CMK (cell line): Measurements from ENCODE around the gene ISG20L2.
"Not testable (repeated sequence)": the region's sequence is repeated elsewhere in the genome, so short reads cannot be mapped to it uniquely, and the experiment has no call there.

ENCODE experiments used
- DNase-seq: peaks from one replicate; pipeline ENCODE4 v3.0.0-alpha.2; 2010; ENCODE audit warnings: low read depth

ISG20L2 gene, protein sequence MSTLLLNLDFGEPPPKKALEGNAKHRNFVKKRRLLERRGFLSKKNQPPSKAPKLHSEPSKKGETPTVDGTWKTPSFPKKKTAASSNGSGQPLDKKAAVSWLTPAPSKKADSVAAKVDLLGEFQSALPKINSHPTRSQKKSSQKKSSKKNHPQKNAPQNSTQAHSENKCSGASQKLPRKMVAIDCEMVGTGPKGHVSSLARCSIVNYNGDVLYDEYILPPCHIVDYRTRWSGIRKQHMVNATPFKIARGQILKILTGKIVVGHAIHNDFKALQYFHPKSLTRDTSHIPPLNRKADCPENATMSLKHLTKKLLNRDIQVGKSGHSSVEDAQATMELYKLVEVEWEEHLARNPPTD

DNA sequence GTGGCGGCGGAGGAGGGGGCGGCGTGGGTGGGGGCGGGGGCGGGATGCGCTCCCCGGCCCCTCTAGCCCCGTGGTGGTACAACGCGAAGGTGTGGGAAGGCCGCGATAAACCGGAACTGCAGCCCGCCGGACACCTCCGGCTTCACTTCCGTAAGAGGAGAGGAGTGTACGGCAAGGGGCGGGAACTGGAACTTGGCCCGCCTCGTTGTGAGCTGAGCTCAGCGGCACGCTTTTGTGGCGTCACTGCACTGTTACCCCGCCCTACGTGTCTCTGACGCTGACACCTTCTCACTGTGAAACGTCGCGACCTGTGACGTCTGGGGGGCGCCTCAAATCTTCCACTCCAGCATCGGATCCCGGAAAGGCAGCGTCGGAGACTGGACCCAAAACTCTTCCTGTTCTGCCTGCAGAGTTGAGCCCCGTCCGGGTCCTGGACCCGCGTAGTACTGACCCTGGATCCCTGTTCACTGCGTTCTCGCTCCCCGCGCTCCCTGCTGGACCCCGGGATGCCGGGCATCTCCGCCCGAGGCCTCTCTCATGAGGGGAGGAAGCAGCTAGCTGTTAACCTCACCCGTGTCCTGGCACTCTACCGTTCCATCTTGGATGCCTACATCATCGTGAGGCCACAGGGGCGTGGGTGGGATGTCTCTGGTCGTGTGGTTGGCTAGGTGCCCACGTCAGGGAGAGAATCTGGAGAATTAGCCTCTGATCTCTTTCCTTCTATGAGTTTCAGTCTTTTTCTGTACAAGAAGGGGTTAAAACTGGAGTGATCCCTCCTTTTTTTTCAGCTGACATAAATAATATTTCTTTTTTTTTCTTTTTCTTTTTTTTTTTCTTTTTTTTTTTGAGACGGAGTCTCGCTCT is at the start of gene ISG20L2:
ISG20L2 (minus strand) TSS at position 168 of the 864 bp plus-strand sequence. CDS start 1,114 bp downstream, outside the sequence.
- DNase-seq: peak; percentile 98

DNA sequence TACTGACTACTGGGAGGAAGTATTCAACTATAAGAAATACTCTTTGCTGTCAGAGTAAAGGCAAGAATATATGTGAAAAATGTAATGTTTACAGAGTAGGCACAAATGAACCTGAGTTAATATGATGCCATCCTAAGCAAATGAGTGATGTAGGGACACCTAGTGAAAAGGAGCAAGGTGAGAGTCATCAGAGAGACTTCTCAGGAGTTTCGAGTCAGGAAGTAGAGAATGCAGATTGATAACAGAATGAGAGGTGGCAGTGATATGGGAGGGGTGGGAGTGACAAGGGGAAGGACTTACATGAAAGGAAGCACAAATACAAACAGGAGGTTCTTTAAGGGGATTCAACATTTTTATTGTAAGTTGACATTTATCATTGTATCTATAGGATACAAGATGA is 49.0 kb upstream of the ISG20L2 start:
- no peak for DNase-seq

DNA sequence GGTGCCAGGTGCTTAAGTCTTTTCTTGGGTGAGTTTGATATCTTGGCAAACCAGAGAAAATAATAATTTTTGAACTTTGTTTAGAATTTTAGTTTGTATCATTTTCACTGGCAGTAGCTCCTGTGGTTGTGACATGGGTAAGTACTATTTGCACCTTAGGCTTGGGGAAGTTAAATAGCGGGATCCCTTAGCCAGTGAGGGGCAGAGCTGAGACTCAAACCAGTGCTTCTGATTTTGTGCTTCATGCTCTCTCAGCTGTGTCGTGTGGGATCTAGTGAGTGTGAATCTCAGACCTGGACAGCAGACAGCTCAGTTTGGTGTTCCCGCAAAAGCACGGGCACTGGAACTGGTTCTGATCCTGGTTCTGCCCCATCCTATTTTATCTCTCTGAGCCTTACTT is 48.4 kb upstream of the ISG20L2 start:
- DNase-seq: no peak

DNA sequence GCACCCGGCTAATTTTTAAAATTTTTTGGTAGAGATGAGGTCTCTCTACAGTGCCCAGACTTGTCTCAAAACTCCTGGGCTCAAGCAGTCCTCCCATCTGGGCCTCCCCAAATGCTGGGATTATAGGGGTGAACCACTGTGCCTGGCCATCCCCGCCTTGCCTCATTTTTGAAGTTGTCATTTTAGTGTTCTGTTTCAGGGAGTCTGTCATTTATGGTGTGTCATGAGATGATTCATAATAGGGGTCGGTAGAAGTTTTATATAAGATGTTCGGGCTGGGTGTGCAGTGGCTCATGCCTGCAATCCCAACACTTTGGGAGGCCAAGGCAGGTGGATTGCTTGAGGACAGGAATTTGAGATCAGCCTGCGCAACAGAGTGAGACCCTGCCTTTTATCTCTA is 47.2 kb upstream of the ISG20L2 start:
- no peak for DNase-seq

DNA sequence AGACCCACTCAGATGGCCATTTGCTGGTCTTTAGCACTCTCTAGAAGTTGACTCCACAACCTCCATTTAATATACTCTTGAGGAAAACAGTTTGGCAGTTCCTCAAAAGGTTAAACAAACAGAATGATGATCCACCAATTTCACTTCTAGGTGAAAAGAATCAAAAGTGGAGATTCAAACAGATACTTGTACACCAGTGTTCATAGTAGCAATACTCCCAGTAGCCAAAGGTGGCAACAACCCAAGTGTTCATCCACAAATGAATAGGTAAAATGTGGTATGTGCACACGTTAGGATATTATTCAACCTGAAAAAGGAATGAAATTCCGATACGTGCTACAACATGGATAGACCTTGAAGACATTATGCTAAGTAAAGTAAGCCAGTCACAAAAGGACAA is 45.0 kb upstream of the ISG20L2 start:
- no peak for DNase-seq

DNA sequence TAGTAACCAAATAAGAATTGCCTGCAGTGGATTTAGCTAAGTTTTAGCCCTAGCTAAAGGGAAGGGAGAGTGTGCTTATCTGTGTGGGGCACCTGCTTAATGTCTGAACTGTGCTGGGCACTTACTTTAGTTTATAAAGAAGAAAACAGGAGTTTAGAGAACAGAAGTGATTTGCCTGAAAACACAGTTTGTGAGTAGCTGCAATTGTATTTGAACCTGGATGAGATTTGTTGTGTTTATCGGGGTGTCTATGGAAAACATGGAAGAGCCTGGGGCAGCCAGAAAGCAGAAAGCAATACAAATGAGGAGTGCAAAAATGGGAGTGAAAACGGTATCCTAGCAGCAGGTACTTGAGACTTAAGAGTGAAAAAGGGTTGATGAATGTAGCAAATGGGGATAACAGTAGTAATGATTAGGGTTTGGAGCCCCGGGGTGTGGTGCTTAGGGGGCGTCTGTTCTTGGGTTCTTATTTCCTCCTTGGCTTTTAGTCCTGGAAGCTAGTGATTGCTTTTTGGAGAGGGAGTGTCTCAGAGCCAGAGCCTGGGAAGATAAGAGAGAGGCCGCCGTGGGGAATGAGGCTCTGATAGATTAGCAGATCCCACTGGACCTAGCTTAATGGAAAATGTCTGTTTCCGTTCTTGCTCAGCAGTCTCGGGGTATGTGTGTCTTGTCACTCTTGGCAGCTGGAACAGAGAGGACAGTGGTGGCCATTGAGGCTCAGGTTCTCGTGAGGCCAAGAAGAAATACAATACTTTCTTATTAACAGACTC is 44.3 kb upstream of the ISG20L2 start:
- no peak for DNase-seq

DNA sequence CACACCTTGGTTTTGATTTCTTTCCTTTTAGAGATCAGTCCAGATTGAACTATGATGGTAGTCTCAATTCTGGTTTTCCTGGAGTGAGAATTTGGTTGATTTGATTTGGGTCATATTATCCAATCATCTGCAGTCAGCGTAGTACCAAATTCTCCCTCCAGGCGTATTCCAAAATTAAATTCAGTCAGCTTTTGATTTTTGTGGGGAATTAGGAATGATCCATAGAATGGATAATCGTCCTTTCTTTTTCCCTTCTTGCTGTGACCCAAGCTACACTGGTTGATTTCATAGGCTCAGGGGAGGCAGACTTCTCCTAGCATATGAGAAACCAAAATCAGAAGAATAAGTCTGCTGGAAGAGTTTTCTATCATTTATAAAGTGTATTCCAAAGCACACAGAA is 43.7 kb upstream of the ISG20L2 start:
- DNase-seq: no peak

DNA sequence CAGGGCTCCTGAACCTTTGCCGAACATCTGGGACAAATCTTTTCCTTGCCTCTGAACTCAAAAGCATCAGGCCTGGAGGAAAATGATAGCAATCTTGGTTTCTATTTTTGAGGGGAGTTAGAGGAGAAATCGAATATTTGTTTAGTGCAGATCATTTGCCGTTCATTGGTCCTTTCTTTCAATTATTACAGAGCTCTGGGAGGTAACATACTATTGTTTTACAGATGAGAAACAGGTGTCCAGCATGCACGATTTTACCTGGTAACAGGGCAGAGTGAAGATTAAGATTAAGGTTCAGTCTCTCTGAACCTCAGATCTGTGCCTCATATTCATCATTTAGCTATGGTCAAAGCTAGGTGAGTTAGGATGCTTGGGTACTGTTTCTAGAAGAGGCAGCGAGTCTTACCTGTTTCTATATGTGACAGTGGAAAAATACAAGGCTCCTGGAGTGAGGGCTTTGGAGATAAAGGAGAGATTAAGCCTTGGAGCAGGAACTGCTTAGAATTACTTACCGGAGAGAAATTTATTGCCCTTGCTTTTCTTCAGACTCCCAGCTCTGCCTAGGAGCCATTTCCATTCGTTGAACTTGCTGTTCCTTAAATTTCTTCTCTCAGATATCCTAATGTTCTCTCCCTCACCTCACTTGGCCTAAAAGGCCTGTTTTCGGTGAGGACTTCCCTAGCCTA is 40.2 kb upstream of the ISG20L2 start:
- DNase-seq: no peak

DNA sequence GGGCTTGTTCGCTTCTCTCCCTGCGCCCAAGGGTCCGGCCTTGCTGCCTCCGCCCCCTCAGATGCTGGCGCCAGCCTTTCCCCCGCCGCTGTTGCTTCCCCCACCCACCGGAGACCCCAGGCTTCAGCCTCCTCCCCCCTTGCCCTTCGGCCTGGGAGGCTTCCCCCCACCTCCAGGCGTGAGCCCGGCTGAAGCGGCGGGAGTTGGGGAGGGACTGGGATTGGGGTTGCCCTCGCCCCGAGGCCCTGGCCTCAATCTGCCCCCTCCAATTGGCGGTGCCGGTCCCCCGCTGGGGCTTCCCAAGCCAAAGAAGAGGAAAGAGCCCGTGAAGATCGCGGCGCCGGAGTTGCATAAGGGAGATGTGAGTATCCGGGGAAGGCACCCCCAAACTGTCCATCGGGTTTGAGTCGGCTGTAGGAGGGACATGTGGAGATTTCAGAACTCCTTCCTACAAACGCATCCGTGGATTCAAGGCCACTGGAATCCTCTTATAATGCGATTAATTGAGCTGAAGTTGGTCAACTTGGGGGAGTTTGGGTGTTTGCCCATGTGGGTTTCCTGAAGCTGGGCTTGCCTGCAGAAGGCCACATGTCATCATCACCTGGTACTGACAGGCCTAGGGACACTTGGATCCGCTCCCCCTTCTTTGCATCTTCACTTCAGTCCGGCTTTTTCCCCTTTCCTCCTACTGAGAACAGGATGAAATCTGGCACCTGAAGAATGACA is 39.5 kb upstream of the ISG20L2 start:
- no peak for DNase-seq

DNA sequence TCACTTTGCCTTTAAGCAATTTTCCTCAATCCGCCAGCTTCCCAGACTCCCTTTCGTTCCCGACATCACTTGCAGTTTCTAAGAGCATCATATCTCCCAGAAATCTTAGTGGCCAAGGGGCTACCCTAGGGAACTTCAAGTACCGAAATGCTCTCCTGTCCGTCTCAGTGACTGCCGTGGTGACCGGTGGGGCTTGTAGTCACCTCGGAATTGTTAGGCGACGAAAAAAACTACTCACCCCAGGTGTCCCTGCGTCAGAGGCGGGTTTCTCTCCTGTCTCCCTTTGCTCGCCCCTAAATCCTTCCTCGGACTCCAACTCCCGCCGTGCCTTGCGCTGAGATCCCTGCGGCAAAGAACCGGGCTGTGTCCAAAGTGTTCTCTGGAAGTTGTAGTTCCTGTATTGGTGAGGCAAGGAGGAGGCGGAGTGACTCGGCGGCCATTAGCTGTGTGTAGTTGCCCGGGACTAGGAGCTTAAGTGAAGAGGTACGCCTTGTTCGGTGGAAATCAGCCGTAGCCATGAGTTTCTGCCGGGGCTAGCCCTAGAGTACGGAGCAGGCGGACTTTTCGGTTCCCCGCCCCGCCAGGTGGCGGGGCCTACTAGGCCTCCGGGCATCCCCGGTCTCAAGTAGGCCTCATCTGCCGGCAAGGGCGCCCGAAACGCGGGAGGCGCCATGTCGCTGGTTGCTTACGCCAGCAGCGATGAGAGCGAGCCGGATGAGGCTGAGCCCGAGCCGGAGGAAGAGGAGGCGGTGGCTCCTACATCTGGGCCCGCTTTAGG is 38.7 kb upstream of the ISG20L2 start, which contains the start of gene PRCC:
PRCC (plus strand) TSS at position 435 of the 778 bp plus-strand sequence; CDS start at position 672, 237 bp downstream.
- DNase-seq: peak; percentile 99

DNA sequence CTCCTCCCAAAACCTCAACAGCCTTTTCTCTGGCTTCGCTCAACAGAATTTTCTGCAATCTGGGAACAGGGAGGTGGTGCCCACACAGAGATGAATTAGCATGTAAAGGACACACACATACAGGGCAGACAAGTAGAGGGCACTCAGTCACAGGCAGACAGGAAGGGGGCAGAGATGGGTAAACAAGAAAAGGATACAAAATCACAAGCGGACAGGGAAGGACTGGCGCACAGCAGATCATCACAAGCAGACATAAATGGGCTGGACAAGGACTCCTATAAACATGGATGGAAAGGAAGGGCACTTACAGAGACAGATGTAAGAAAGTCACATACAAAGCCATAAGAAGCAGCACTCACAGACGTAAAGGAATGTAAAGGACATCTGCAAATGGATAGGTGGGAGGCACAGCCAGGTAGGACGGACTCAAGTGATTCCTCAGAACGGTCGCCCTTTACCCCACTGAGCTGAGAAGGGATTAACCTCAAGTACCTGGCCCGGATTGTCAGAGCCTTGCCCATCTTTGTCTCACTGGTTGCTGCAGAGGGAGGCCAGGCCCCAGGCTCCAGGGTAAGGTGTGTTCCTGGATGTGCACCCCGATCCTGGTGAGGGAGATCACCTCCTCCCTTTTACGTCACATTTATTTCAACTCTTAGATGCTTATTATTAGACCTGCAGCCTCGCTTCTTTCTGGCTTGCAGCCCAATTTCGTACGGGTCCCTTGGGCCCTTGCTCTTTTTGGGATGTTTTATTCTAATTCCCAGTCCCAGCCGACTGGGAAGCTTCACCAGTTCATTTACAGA is 37.9 kb upstream of the ISG20L2 start:
- DNase-seq: no peak

DNA sequence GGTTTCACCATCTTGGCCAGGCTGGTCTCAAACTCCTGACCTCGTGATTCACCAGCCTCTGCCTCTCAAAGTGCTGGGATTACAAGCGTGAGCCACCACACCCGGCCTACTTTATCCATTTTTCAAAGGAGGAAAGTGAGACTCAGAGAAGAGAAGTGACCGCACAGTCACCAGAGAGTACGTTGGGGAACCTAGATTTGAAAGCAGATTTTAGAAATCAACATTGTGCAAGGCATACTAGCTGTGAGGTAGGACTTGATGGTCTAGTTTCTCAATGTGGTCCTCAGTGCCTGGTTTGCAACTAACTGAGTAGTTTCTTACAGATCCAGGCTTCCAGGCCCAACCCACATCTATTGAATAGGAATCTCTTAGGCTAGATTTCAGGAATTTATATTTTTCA is 37.1 kb upstream of the ISG20L2 start:
- DNase-seq: no peak

DNA sequence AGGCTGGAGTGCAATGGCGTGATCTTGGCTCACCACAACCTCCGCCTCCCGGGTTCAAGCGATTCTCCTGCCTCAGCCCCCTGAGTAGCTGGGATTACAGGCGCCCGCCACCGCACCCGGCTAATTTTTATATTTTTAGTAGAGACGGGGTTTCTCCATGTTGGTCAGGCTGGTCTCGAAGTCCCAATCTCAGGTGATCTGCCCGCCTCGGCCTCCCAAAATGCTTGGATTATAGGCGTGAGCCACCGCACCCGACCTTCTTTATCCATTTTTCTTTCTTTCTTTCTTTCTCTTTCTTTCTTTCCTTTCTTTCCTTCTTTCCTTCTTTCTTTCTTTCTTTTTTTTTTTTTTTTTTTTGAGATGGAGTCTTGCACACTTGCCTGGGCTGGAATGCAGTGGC is 36.6 kb upstream of the ISG20L2 start:
- not testable (repeated sequence) for DNase-seq

DNA sequence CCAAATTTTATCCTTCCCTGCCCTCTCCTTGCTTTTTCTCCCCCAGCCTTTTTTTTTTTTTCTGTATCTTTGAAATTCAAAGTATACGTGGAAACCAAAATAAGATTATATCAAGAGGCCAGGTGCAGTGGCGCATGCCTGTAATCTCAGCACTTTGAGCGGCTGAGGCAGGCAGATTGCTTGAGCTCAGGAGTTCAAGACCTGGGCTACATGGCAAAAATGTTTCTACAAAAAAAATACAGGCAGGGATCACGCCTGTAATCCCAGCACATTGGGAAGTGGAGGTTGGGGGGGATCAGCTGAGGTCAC is 32.2 kb upstream of the ISG20L2 start:
- DNase-seq: no peak

DNA sequence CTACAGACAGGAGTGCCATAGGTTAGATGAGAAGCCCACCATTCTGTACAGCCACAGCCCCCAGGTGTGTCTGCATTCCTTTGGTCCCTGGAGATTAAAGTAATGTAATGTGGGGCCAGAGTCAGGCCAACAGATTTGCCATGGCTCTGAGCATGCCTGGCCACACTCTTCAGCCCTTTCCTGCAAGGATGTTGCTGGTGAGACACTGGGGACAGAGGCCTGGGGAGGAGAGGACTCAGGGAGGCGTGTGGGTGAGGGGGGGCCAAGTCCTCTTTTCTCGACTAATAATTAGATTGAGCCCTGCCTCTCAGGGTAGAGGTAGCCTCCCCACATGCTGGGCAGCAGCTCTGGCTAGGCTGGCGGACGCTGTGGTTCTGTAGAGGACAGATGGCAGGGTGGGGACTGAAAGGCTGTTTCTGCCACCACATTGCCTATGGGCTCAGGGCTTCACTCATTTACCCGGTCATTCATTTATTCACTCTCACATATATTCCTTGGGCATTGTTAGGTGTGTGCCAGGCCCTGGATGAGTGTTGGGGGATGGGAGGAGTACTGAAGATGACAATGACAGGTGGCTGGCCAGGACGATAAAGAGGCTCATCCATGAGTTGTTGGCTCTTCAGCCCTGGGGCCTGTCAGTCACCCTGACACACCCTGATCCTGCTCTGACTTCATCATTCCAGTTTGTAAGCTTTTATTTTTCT is 31.7 kb upstream of the ISG20L2 start:
- DNase-seq: no peak

DNA sequence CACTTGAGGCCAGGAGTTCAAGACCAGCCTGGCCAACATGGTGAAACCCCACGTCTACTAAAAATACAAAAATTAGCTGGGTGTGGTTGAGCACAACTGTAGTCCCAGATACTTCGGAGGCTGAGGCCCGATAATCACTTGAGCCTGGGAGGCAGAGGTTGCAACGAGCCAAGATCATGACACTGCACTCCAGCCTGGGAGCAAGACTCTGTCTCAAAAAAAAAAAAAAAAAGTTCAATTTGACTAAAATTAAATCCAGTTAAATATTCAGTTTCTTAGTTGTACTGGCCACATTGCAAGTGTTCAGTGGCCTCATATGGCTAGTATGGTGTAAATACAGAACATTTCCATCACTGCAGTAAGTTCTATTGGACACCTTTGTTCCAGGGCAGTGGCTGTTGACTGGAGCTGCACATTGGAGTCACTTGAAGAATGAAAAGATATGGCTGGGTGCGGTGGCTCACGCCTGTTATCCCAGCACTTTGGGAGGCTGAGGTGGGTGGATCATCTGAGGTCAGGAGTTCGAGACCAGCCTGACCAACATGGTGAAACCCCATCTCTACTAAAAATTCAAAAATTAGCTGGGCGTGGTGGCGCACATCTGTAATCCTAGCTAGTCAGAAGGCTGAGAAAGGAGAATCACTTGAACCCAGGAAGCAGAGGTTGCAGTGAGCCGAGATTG is 29.1 kb upstream of the ISG20L2 start:
- DNase-seq: not testable (repeated sequence)

DNA sequence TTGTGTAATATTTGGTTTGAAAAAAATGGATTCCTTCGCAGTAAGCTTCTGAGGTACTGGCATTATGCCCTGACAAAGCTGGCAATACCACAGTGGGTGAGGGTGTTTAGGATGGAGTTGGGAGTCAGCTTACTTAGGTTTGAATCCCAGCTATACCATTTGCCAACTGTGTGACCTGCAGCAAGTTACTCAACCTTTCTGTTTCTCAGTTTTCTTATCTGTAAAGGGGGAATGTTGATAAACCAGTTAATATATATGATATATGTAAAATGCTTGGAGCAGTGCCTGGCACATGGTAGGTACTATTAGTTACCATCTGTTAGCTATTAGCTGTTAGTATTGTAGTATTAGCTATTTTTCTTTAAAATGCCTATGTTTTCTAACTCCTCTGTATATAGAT is 27.8 kb upstream of the ISG20L2 start:
- no peak for DNase-seq

DNA sequence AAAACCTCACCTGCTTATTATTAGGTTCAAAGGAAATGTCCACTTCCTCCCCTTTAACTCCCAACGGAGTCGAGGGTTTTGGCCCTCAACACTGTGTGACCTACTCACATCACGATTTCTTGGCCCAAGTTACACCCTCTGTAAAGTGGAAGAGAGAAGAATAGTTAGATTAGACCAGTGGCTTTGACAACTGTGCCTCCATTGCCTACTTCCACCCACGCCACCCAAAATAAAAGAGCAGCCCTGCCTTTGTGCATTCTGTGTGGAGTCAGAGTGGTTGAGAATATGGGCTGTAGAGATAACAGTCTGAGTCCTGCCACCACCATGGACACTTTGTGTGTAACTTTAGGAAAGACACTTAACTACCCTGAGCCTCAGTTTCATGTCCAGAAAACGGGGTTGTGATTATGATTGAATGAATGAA is 27.0 kb upstream of the ISG20L2 start:
- DNase-seq: no peak
